Breast epithelium (tissue), 4 donors: Measurements from ENCODE around the gene MTERF4. TPM values are rescaled to one million over a fixed set of nuclear protein-coding genes. Genes with fewer than 3 reads are reported as not detected.

Source experiments
- DNase-seq, 2 donors: peaks; one replicate each; pipeline ENCODE4 v3.0.0-alpha.2; 2019; ENCODE audit warnings: low spot score in 2 of 2
- H3K27ac ChIP-seq, 2 donors: fragments of 200-600 bp; sonication (generic) in 1 of 2; one replicate each; pipeline ENCODE4 v1.5.1; 2016 to 2019; ENCODE audit warnings: mild to moderate bottlenecking in 1 of 2
- H3K27me3 ChIP-seq, 2 donors: fragments of 200-600 bp; sonication (generic) in 1 of 2; one replicate each; pipeline versions ENCODE4 v1.5.1 to v1.6.0; 2017 to 2019; ENCODE audit warnings: control low read depth in 1 of 2, mild to moderate bottlenecking in 1 of 2
- H3K36me3 ChIP-seq: fragments of 200-600 bp; one replicate; pipeline ENCODE4 v1.5.1; 2019
- H3K4me1 ChIP-seq, 2 donors: fragments of 200-600 bp; sonication (generic); one replicate each; pipeline ENCODE4 v1.5.1; 2016 to 2019; ENCODE audit warnings: control low read depth in 1 of 2
- H3K4me3 ChIP-seq, 3 donors: fragments of 200-600 bp; sonication (generic); 1 replicate in 2 of 3; 2 replicates in 1 of 3; pipeline ENCODE4 v1.5.1; 2016 to 2019; ENCODE audit warnings: mild to moderate bottlenecking in 3 of 3, moderate library complexity in 2 of 3
- H3K9me3 ChIP-seq, 2 donors: fragments of 200-600 bp; sonication (generic) in 1 of 2; one replicate each; pipeline ENCODE4 v1.5.1; 2016 to 2019; ENCODE audit warnings: control low read depth in 1 of 2
- CTCF ChIP-seq, 3 donors: fragments of 450-650 bp; IDR thresholded peaks; one replicate each; pipeline ENCODE4 v1.5.1; 2016 to 2017; ENCODE audit warnings: antibody characterized with exemption in 3 of 3, mild to moderate bottlenecking in 3 of 3, moderate library complexity in 3 of 3
- POLR2A ChIP-seq: fragments of 450-650 bp; IDR thresholded peaks from one replicate; pipeline ENCODE4 v1.6.1; 2016; ENCODE audit warnings: antibody characterized with exemption, mild to moderate bottlenecking, moderate library complexity
- POLR2AphosphoS5 ChIP-seq, 3 donors: sonication (generic); formaldehyde crosslinking; IDR thresholded peaks; one replicate each; pipeline ENCODE4 v1.6.1; 2017; ENCODE audit warnings: antibody characterized with exemption in 3 of 3
- intact Hi-C: fragments of 100-400 bp; cut with DNase I; formaldehyde crosslinking; loops from one replicate; pipeline ENCODE4 v1.15.1; 2023; ENCODE audit warnings: low total_unique reads
- total RNA-seq, 3 donors: library from RNA; depleted of rRNA; stranded (reverse); fragments of >200 nt; gene quantifications; one replicate each; pipeline ENCODE4 v1.1.0, GENCODE V29; 2016

MTERF4 gene
- total RNA-seq, 3 donors from 2014 or later, result 35.7 to 54.6 (median 50.2) TPM

GRCh38 chr2:241047253-241048010, 54.7 kb downstream of the MTERF4 start:
- Histone ChIP-seq H3K36me3 (no peaks in the 10 kb centered on the region), H3K9me3 (no peaks in the 10 kb centered on the region), H3K4me3 (no peak overlapping the region), H3K27me3 (no peaks in the 10 kb centered on the region), H3K4me1 (no peaks in the 10 kb centered on the region), H3K27ac (no peak overlapping the region)
- no peak for TF ChIP-seq POLR2A
- TF ChIP-seq POLR2AphosphoS5 (IDR thresholded peaks at IDR 0.05), result no peak
- no peak for TF ChIP-seq CTCF (IDR thresholded peaks at IDR 0.05)
- DNase-seq, result peak in 1 of 2 donors; percentile 2
- intact Hi-C loops, result no loop called here

Other genes starting within 250 kb of the MTERF4 start
- gene AGXT, start 233.5 kb downstream of the MTERF4 start, total RNA-seq, result under 1 TPM in 1 of 3 donors, not detected in 2; under 0.01 TPM
- 1 to 10 TPM in 1 of 3 donors, under 1 TPM in 1, not detected in 1; 0.15 to 2.3 TPM for gene MAB21L4, start 206.1 kb downstream of the MTERF4 start, total RNA-seq
- gene CROCC2, start 196.0 kb downstream of the MTERF4 start, total RNA-seq, result under 1 TPM in 1 of 3 donors, not detected in 2; 0.33 TPM
- gene SNED1, start 103.7 kb downstream of the MTERF4 start, total RNA-seq, result 10 to 100 TPM; 27.1 to 46.9 (median 35.2) TPM
- gene PASK, start 47.2 kb upstream of the MTERF4 start, total RNA-seq, result 1 to 10 TPM; 4.3 to 7.3 (median 6.6) TPM
- gene PPP1R7, start 48.2 kb upstream of the MTERF4 start, total RNA-seq, result 10 to 100 TPM; 39.4 to 50.9 (median 43.6) TPM
- gene ANO7, start 86.4 kb upstream of the MTERF4 start, total RNA-seq, result 1 to 10 TPM in 1 of 3 donors, under 1 TPM in 1, not detected in 1; 0.98 to 1.6 TPM
- 100 to 1,000 TPM; 339 to 515 (median 383) TPM for gene HDLBP, start 213.4 kb upstream of the MTERF4 start, total RNA-seq
- 100 to 1,000 TPM; 298 to 321 (median 299) TPM for gene SEPTIN2, start 213.6 kb upstream of the MTERF4 start, total RNA-seq